ENCODE results near the gene TPK1.

Gene TPK1

DNA sequence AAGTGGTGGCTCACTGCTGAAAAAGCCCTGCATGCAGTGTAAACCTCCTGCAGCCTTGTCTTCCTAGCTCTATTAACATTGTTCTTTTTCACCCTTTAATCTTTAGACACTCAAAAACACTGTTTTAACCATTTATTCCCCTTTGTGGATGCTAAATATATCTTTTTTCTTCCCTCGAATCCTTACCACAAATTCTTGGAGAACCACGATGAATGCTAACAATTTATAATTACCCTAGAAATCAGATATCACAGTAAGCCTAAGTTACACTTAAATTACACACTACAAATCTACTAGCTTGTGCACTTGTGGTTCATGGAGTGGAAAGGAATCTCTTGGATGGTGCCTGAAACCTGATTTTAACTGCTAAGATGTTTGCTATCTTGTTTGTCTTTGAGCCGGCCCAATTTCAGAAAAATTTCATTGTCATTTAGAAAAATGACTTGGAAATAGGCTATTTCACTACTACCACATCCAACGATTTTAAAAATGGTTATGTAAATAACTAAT lies 307.3 kb downstream of the TPK1 start:
- DNase-seq (ENCODE audit: low spot score): no peak
- Histone ChIP-seq H3K27ac (no peak overlapping the region), H3K4me3 (no peak overlapping the region)
- TF ChIP-seq, protein P1, sequence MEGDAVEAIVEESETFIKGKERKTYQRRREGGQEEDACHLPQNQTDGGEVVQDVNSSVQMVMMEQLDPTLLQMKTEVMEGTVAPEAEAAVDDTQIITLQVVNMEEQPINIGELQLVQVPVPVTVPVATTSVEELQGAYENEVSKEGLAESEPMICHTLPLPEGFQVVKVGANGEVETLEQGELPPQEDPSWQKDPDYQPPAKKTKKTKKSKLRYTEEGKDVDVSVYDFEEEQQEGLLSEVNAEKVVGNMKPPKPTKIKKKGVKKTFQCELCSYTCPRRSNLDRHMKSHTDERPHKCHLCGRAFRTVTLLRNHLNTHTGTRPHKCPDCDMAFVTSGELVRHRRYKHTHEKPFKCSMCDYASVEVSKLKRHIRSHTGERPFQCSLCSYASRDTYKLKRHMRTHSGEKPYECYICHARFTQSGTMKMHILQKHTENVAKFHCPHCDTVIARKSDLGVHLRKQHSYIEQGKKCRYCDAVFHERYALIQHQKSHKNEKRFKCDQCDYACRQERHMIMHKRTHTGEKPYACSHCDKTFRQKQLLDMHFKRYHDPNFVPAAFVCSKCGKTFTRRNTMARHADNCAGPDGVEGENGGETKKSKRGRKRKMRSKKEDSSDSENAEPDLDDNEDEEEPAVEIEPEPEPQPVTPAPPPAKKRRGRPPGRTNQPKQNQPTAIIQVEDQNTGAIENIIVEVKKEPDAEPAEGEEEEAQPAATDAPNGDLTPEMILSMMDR (IDR thresholded peaks at IDR 0.05): no peak

DNA sequence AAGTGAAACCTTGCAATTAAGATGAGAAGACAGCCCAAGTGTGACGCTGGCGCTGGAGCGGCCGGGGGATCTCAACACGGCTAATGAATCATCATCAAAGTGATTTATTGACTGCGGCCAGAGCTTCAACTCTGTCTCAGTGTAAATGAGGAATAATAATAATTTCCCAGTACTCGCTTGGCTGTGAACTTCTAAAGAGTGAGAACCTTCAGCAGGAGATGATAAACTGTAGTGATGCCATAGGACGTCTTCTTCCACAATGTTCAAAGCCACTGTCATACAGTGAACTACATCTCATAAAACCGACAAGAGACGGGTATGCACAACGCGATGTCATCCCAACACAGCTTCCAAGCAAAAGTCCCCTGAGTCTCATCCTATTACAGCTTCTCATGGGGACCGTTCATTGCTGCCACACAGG lies 308.8 kb downstream of the TPK1 start:
- TF ChIP-seq, protein P1 (IDR thresholded peaks at IDR 0.05): no peak
- no peak overlapping the region for H3K27ac ChIP-seq
- no peak for DNase-seq (ENCODE audit: low spot score)
- no peak overlapping the region for H3K4me3 ChIP-seq

DNA sequence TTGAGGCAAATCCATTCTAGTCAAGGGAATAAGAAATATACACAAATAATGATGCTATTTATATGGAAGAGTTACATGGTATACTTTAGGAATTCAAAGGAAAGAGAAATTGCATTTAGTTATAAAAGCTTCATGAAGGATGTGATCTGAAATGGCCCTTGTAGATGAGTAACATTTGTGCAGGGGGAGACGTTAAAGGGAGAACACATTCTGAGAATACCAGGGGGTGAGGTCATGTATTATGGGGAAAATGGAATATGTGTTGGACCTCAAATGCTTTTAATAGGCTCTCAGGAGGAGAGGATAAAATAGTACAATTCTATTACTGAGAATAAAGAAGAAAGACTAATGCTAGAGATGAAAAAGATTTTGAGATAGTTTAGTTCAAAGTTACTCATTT lies 309.9 kb downstream of the TPK1 start:
- H3K4me3 ChIP-seq: no peak overlapping the region
- no peak overlapping the region for H3K27ac ChIP-seq
- TF ChIP-seq, protein P1 (IDR thresholded peaks at IDR 0.05): no peak
- no peak for DNase-seq (ENCODE audit: low spot score)

DNA sequence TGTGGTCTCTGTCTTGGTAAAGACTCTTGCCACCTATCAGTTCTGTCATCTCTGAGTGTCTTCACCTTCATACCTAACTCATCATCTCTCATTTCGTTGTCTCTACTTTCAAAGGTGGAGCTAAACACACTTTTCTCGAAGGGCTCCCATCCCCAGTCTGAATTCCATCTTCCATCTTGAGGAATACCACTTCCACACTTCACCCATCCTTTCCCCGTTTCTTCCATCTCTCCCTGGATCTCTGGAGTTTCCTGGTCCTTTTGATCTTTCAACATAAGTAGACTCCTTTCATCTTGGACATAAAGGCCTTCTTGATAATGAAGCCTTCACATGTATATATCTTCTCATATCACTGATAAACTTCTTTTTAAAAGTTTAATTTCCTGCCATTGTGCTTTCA lies 311.6 kb downstream of the TPK1 start:
- DNase-seq (ENCODE audit: low spot score): no peak
- TF ChIP-seq, protein P1 (IDR thresholded peaks at IDR 0.05): no peak
- Histone ChIP-seq H3K27ac (no peak overlapping the region), H3K4me3 (no peak overlapping the region)

DNA sequence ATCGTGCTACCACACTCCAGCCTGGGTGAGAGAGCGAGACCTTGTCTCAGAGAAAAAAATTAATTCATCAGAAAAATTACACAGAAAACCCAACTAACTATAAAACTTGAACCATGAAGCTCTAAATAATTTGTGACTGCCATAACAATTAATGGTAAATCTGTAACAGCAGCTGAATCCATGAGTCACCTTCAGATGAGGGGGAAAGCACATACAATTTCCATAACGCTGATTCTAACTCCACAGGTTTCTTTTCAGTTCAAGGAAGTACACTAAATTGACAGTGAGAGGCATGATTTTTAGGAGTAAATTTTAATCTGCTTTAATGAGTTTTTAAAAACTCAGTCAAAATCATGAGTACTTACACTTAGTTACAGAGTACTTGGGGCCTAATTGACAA lies 312.2 kb downstream of the TPK1 start:
- H3K4me3 ChIP-seq: no peak overlapping the region
- H3K27ac ChIP-seq: no peak overlapping the region
- TF ChIP-seq, protein P1 (IDR thresholded peaks at IDR 0.05): no peak
- no peak for DNase-seq (ENCODE audit: low spot score)

DNA sequence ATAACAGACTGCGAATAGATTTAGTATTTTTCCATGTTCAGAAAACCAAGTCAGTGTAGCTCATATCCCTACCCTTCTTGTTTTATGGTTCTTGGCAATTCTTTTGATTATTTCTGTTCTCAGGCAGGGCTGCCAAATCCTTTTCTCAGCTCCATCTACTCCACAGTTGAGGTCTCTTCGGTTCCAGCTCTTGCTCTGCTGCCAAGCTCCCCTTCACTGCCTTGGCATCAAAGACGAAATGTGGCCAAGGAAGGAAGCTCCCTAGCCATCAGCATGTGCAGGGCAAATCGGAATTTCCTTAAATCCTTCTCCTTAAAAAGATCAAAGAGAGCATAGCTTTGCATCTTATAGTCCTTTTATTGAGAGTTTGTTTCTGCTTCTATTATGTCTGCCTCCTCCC lies 315.9 kb downstream of the TPK1 start:
- TF ChIP-seq, protein P1 (IDR thresholded peaks at IDR 0.05): no peak
- H3K27ac ChIP-seq: no peak overlapping the region
- no peak for DNase-seq (ENCODE audit: low spot score)
- H3K4me3 ChIP-seq: no peak overlapping the region

DNA sequence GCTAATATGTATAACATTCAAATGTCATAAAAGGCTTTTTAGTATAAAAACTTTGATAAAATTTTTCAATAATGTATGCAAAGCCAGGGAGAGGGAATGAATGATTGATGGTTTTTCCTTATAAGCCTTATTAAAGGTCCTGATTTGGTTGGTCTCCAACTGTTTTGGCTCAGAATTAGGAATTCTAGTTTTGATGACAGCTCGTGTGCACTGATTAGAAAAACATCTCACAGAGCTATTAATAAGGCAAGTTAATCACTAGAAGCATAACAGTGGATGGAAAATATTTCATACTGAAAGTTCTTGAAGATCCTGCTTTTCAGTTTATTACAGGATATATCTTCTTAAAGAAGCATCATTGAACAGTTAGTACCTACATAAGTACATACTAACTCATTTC lies 317.5 kb downstream of the TPK1 start:
- H3K27ac ChIP-seq: no peak overlapping the region
- no peak for DNase-seq (ENCODE audit: low spot score)
- H3K4me3 ChIP-seq: no peak overlapping the region
- TF ChIP-seq, protein P1 (IDR thresholded peaks at IDR 0.05): no peak

Data from coronary artery (tissue), 2 donors.